ENCODE results near the gene CEP104. TPM values are rescaled to one million over a fixed set of nuclear protein-coding genes. Genes with fewer than 3 reads are reported as not detected.

The CEP104 gene
- total RNA-seq, 1 experiment from 2014 or later = 44.1 TPM

DNA sequence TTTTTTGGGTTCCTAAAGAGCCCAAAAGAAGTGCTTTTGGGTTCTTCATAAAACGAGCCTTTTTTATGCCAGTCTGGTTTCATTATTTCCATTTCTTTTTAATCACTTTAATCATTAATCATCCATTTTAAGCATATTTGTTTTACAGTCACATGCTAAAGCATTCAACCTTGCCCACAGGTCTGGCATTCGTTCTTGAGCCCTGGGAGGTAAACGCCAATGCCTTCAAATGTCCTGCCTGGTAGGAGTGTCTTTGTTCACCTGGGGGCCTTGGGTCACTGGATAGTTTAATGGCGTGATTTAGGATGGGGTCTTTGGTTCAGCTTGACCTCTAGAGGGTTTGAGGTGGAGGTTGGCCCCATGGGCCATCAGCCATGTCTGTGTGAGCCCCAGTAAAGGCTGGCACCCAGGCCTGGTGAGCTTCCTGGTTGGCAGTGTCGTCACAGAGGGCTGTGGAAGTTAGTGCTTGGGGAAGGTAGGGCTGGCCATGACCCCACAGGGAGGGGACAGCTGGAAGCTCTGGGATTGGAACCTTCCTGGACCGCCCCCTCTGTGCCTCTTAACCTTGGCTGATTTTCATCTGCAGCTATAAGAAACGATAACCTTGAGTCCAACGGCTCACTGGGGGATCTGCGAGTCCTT, 22.9 kb upstream of the CEP104 start (continued):
- TF ChIP-seq POLR2AphosphoS5 (IDR thresholded peaks at IDR 0.05; ENCODE audit: low read depth, low read length) (no peak), CEBPB (IDR thresholded peaks at IDR 0.05; ENCODE audit: low read depth) (no peak), SRF (IDR thresholded peaks at IDR 0.05; ENCODE audit: low read depth) (no peak)

- Histone ChIP-seq H3K9ac (ENCODE audit: low read length) (no peak overlapping the region), H2AFZ (ENCODE audit: low read depth, low read length, poor library complexity, severe bottlenecking) (no peak overlapping the region), H3K4me1 (ENCODE audit: control insufficient read depth in 1 of 2, insufficient read depth in 2 of 2, low read length in 2 of 2) (no peaks in the 10 kb centered on the region), H3K27ac (ENCODE audit: low read depth, low read length) (no peak overlapping the region), H4K20me1 (ENCODE audit: insufficient read depth) (no peaks in the 10 kb centered on the region), H3K9me2 (ENCODE audit: insufficient read depth) (no peaks in the 10 kb centered on the region), H3K4me2 (ENCODE audit: low read length) (no peak overlapping the region), H3K4me3 (replicated peaks in 1 of 2; ENCODE audit: low read depth in 1 of 2, low read length in 2 of 2) (no peak overlapping the region), H3K36me3 (ENCODE audit: control insufficient read depth in 1 of 2, insufficient read depth in 2 of 2, low read length in 2 of 2) (peaks cover 0 to 8% of the 10 kb centered on the region in 2 experiments; a peak in 2 of 4 replicates), H3K79me2 (ENCODE audit: insufficient read depth, low read length) (no peaks in the 10 kb centered on the region), H3K27me3 (ENCODE audit: insufficient read depth, low read length) (no peaks in the 10 kb centered on the region), H3K9me3 (ENCODE audit: control insufficient read depth in 1 of 2, insufficient read depth in 1 of 2, low read depth in 1 of 2, low read length in 2 of 2) (peaks cover 3 to 5% of the 10 kb centered on the region in 2 experiments; a peak in 2 of 4 replicates)
- ATAC-seq (no peak), DNase-seq (ENCODE audit: low read depth, low spot score) (no peak)
- TF ChIP-seq POLR2AphosphoS5 (IDR thresholded peaks at IDR 0.05; ENCODE audit: low read depth, low read length) (no peak), JUND (IDR thresholded peaks at IDR 0.05) (no peak), TCF7L2 (IDR thresholded peaks at IDR 0.05; ENCODE audit: borderline replicate concordance, extremely low read depth, insufficient read depth, insufficient read length) (no peak), ELF1 (IDR thresholded peaks at IDR 0.05; ENCODE audit: borderline replicate concordance, low read depth) (no peak), ATF3 (IDR thresholded peaks at IDR 0.05) (no peak), ZFX (IDR thresholded peaks at IDR 0.05) (no peak), MAX (IDR thresholded peaks at IDR 0.05) (no peak), EZH2phosphoT487 (IDR thresholded peaks at IDR 0.05; ENCODE audit: borderline replicate concordance) (no peak), SP1 (IDR thresholded peaks at IDR 0.05; ENCODE audit: low read depth) (no peak), SRF (IDR thresholded peaks at IDR 0.05; ENCODE audit: low read depth) (no peak), POLR2A (IDR thresholded peaks at IDR 0.05; ENCODE audit: borderline replicate concordance, extremely low read depth, insufficient read depth, insufficient read length) (no peak), CEBPB (IDR thresholded peaks at IDR 0.05; ENCODE audit: low read depth) (no peak), EZH2 (IDR thresholded peaks at IDR 0.05) (no peak), ZNF274 (IDR thresholded peaks at IDR 0.05; ENCODE audit: low read depth, low read length) (no peak), YY1 (IDR thresholded peaks at IDR 0.05; ENCODE audit: extremely low read depth, insufficient replicate concordance, low read depth, low read length) (no peak), EGR1 (IDR thresholded peaks at IDR 0.05; ENCODE audit: low read depth) (no peak), SIN3A (IDR thresholded peaks at IDR 0.05; ENCODE audit: low read depth) (no peak)
- TF ChIP-seq, protein P1, sequence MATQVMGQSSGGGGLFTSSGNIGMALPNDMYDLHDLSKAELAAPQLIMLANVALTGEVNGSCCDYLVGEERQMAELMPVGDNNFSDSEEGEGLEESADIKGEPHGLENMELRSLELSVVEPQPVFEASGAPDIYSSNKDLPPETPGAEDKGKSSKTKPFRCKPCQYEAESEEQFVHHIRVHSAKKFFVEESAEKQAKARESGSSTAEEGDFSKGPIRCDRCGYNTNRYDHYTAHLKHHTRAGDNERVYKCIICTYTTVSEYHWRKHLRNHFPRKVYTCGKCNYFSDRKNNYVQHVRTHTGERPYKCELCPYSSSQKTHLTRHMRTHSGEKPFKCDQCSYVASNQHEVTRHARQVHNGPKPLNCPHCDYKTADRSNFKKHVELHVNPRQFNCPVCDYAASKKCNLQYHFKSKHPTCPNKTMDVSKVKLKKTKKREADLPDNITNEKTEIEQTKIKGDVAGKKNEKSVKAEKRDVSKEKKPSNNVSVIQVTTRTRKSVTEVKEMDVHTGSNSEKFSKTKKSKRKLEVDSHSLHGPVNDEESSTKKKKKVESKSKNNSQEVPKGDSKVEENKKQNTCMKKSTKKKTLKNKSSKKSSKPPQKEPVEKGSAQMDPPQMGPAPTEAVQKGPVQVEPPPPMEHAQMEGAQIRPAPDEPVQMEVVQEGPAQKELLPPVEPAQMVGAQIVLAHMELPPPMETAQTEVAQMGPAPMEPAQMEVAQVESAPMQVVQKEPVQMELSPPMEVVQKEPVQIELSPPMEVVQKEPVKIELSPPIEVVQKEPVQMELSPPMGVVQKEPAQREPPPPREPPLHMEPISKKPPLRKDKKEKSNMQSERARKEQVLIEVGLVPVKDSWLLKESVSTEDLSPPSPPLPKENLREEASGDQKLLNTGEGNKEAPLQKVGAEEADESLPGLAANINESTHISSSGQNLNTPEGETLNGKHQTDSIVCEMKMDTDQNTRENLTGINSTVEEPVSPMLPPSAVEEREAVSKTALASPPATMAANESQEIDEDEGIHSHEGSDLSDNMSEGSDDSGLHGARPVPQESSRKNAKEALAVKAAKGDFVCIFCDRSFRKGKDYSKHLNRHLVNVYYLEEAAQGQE (IDR thresholded peaks at IDR 0.05; ENCODE audit: low read depth) = no peak
- TF ChIP-seq, protein P2, sequence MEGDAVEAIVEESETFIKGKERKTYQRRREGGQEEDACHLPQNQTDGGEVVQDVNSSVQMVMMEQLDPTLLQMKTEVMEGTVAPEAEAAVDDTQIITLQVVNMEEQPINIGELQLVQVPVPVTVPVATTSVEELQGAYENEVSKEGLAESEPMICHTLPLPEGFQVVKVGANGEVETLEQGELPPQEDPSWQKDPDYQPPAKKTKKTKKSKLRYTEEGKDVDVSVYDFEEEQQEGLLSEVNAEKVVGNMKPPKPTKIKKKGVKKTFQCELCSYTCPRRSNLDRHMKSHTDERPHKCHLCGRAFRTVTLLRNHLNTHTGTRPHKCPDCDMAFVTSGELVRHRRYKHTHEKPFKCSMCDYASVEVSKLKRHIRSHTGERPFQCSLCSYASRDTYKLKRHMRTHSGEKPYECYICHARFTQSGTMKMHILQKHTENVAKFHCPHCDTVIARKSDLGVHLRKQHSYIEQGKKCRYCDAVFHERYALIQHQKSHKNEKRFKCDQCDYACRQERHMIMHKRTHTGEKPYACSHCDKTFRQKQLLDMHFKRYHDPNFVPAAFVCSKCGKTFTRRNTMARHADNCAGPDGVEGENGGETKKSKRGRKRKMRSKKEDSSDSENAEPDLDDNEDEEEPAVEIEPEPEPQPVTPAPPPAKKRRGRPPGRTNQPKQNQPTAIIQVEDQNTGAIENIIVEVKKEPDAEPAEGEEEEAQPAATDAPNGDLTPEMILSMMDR (IDR thresholded peaks at IDR 0.05 in 2 of 3, conservative IDR thresholded peaks at IDR 0.05 in 1 of 3; ENCODE audit: borderline replicate concordance in 1 of 3, insufficient read depth in 1 of 3, low read depth in 2 of 3, low read length in 2 of 3) = no peak
- ChIA-PET CTCF (no interaction called here), POLR2A (no interaction called here), RAD21 (ENCODE audit: low non-redundant PET in 1 of 2, low total read pairs in 2 of 2, uncharacterized antibody in 2 of 2, unreplicated experiment in 2 of 2) (no interaction called here)
- intact Hi-C loops (cut with micrococcal nuclease) = no loop called here
- BruUV-seq (replicated peaks) = no TSS peak
Measured at GRCh38 chr1:3879099-3879498, 22.1 kb upstream of the CEP104 start.

Measured in HCT116 (cell line).